WTC11 (cell line): Measurements from ENCODE around the gene NUP62. TPM values are rescaled to one million over a fixed set of nuclear protein-coding genes. Genes with fewer than 3 reads are reported as not detected.

ENCODE experiments used
- ATAC-seq: fragments of 200-7000 bp; cut with Tn5 transposase; 2 replicates; pipeline ENCODE4 v1.10.0; 2021; ENCODE audit warnings: mild to moderate bottlenecking, moderate library complexity
- CTCF ChIA-PET: fragments of 300-600 bp; sonication (Branson Sonifier 250); formaldehyde crosslinking; loops from one replicate; lab custom pipeline; 2021; ENCODE audit warnings: antibody characterized with exemption; lab: Charles Lee
- POLR2A ChIA-PET: fragments of 350-600 bp; sonication (Branson Sonifier 250); formaldehyde crosslinking; loops from one replicate; lab custom pipeline; 2021; ENCODE audit warnings: antibody characterized with exemption; lab: Charles Lee
- DNase-seq: peaks from one replicate; pipeline ENCODE4 v3.0.0; 2021; ENCODE audit warnings: low spot score
- H3K27ac Mint-ChIP-seq: 2 replicates; pipeline ENCODE4 v1.8.0; 2021; ENCODE audit warnings: mixed read lengths
- H3K27me3 Mint-ChIP-seq: 2 replicates; pipeline ENCODE4 v1.8.0; 2021; ENCODE audit warnings: low read depth, mild to moderate bottlenecking, moderate library complexity, mixed read lengths
- H3K36me3 Mint-ChIP-seq: 2 replicates; pipeline ENCODE4 v1.8.0; 2021; ENCODE audit warnings: mixed read lengths
- H3K4me1 Mint-ChIP-seq: 2 replicates; pipeline ENCODE4 v1.8.0; 2022; ENCODE audit warnings: mixed read lengths
- H3K4me3 Mint-ChIP-seq: 2 replicates; pipeline ENCODE4 v1.8.0; 2021; ENCODE audit warnings: mild to moderate bottlenecking, moderate library complexity, mixed read lengths
- H3K9me3 Mint-ChIP-seq: 2 replicates; pipeline ENCODE4 v1.8.0; 2021; ENCODE audit warnings: mixed read lengths
- ATF6 ChIP-seq: sonication (generic); formaldehyde crosslinking; IDR thresholded peaks from 2 replicates; pipeline ENCODE4 v1.8.1; 2023; ENCODE audit warnings: mild to moderate bottlenecking, missing genetic modification reagents
- FOXJ3 ChIP-seq: sonication (generic); formaldehyde crosslinking; IDR thresholded peaks from 2 replicates; pipeline ENCODE4 v1.9.0; 2021; ENCODE audit warnings: missing genetic modification reagents, mild to moderate bottlenecking, borderline replicate concordance
- FOXK1 ChIP-seq: sonication (generic); formaldehyde crosslinking; IDR thresholded peaks from 2 replicates; pipeline ENCODE4 v1.8.0; 2022; ENCODE audit warnings: mild to moderate bottlenecking, moderate library complexity, missing genetic modification reagents
- GTF2I ChIP-seq: fragments of 250-450 bp; sonication (Bioruptor Pico); conservative IDR thresholded peaks from 2 replicates; pipeline ENCODE4 v1.4.0; 2021; ENCODE audit warnings: mild to moderate bottlenecking
- IRF2 ChIP-seq: sonication (generic); formaldehyde crosslinking; IDR thresholded peaks from 2 replicates; pipeline ENCODE4 v1.8.0; 2022; ENCODE audit warnings: low read depth, missing genetic modification reagents, borderline replicate concordance
- KAT7 ChIP-seq: sonication (generic); formaldehyde crosslinking; IDR thresholded peaks from 2 replicates; pipeline ENCODE4 v1.8.1; 2023; ENCODE audit warnings: missing genetic modification reagents, mild to moderate bottlenecking, borderline replicate concordance
- ZNF138 ChIP-seq: sonication (generic); formaldehyde crosslinking; conservative IDR thresholded peaks from 2 replicates; pipeline ENCODE4 v1.8.1; 2022; ENCODE audit warnings: mild to moderate bottlenecking, moderate library complexity, missing genetic modification reagents
- ZNF281 ChIP-seq: sonication (generic); formaldehyde crosslinking; IDR thresholded peaks from 2 replicates; pipeline ENCODE4 v1.8.0; 2023; ENCODE audit warnings: mild to moderate bottlenecking, missing genetic modification reagents
- total RNA-seq: library from RNA; stranded (reverse); gene quantifications from 3 replicates; pipeline ENCODE4 v1.2.3, GENCODE V29; 2021
- TF ChIP-seq, protein P1 (sequence below): sonication (generic); formaldehyde crosslinking; IDR thresholded peaks from 2 replicates; pipeline ENCODE4 v1.8.0; 2022; ENCODE audit warnings: mild to moderate bottlenecking, missing genetic modification reagents
- TF ChIP-seq, protein P2 (sequence below): sonication (generic); formaldehyde crosslinking; IDR thresholded peaks from 2 replicates; pipeline ENCODE4 v1.8.1; 2023; ENCODE audit warnings: mild to moderate bottlenecking, moderate library complexity, missing genetic modification reagents

NUP62 gene
- total RNA-seq, 1 experiment from 2014 or later, result 87.1 TPM

DNA sequence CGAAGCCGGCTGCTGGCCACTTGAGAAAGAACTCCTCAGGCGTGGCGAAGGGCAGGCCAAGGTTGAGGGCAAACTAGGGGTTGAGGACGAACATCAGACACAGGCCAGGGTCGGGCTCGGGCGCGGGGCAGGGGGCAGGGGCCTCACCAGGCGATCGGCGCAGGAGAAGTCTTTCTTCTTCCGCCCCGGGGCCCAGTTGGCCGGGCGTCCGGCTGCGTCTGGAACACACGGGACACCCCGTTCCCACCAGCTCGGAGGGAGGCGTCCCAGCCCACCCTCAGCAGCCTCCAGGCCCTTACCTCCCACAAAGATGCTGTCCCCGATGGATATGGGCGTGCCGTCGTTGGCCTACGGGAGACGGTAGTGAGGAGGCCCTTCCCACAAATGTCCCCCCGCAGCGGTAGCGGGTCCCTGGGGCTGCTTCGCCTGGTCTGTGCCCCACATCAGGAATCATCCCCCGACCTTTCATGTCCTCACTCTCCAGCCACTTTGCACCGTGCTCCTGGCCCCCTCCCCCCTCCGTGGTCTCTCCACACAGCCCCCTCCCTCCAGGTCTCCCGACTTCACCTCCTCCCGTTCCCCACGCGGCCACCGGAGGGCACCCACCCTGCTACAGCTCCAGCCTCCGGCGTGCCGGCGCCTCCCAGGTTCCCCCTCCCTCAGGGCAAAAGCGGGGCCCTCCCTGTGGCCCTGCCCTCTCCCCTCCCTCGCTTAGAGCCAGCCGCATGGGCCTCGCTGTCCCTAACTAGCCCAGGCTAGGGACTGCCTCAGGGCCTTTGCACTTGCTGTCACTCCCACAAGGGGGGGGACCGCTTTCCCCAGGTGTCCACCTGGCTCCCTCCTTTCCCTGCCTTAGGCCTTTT lies 66.7 kb downstream of the NUP62 start:
- no peak overlapping the region for H3K4me3 Mint-ChIP-seq
- peak overlapping the region; percentile 93; the same call in 1 of the 2 replicates for H3K27ac Mint-ChIP-seq
- CTCF ChIA-PET, result interaction anchor here (0.6 to 1.6 kb wide), 8 partner anchors 15 to 416 kb away, joined by 3 to 4 read pairs (median 3); partner anchors contain the start of genes AKT1S1, FUZ and TBC1D17
- TF ChIP-seq GTF2I (CRISPR knock-in tag) (peak; percentile 93), ZNF281 (CRISPR knock-in tag) (no peak)
- TF ChIP-seq, protein P1, sequence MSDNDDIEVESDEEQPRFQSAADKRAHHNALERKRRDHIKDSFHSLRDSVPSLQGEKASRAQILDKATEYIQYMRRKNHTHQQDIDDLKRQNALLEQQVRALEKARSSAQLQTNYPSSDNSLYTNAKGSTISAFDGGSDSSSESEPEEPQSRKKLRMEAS (CRISPR knock-in tag), result 0 out of 2 replicates have a peak, but pooled peaks have one; percentile 33
- TF ChIP-seq, all 79 proteins: peak for 2
- Mint-ChIP-seq H3K9me3 (no peaks in the 10 kb centered on the region), H3K4me1 (peaks cover 34% of the 10 kb centered on the region), H3K36me3 (peaks cover 32% of the 10 kb centered on the region), H3K27me3 (no peaks in the 10 kb centered on the region)
- ATAC-seq, result peak; percentile 16
- POLR2A ChIA-PET, result interaction anchor here (0.6 kb wide), 1 partner anchor 286 kb away, joined by 4 read pairs; no protein-coding TSS in a partner anchor
- DNase-seq, result peak; percentile 83

DNA sequence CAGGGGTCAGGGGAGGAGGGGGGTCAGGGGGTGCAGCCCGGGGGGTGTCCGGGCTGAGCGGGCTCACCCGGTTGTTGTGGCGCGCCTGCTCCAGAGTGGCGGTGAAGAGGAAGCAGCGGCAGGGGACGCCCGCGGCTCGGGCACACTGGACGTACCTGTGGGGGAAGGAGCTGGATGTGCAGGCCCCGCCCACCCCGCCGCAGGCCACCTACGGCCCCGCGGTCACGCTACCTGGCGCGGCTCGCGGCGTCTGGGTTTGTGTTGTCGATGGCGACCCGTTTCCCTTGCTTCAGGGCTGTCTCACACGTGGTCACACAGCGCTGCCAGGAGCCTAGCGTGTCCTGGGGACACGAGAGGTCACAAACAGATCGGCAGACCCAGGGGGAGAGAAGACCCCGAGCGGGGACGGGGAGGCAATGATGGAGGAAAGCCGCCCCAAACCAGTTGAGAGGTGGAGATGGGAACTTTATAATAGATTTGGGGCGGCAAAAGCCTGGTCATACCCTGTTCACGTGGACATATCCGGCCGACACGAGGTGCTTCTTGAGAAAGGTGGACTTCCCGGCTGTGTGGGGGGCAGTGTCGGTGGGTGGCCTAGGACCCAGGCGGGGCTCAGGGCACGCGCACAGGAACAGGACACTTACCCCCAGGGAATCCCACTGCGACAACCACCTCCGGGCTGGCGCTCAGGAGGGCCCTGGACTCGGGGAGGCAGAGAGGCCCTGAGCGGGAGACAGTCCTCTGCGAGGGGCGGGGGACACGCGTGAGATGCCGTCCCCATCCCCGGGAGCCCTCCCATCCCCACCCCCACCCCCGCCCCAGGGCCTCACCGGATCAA lies 67.5 kb downstream of the NUP62 start:
- no peak for DNase-seq

GRCh38 chr19:49861107-49861506 lies 68.2 kb downstream of the NUP62 start:
- Mint-ChIP-seq H3K36me3 (peaks cover 33% of the 10 kb centered on the region), H3K4me3 (no peak overlapping the region), H3K27ac (peak overlapping the region; percentile 64), H3K9me3 (no peaks in the 10 kb centered on the region), H3K4me1 (peaks cover 28% of the 10 kb centered on the region), H3K27me3 (no peaks in the 10 kb centered on the region)
- TF ChIP-seq FOXJ3 (CRISPR knock-in tag), result no peak
- TF ChIP-seq FOXK1, result 0 out of 2 replicates have a peak, but pooled peaks have one; percentile 15
- ATAC-seq, result peak; percentile 15
- DNase-seq, result peak; percentile 55
- ChIA-PET CTCF (interaction anchor here (1.1 to 1.5 kb wide), 3 partner anchors 8 to 314 kb away, joined by 3 to 8 read pairs (median 3); partner anchors contain the start of gene FUZ), POLR2A (interaction anchor here (1.1 to 1.2 kb wide), 2 partner anchors 11 to 48 kb away, joined by 3 read pairs; no protein-coding TSS in a partner anchor)

More for the DNA sequence above, 67.5 kb downstream of the NUP62 start:
- H3K4me1 Mint-ChIP-seq, result peaks cover 33% of the 10 kb centered on the region
- no peak for TF ChIP-seq KAT7 (CRISPR knock-in tag)
- TF ChIP-seq, protein P2, sequence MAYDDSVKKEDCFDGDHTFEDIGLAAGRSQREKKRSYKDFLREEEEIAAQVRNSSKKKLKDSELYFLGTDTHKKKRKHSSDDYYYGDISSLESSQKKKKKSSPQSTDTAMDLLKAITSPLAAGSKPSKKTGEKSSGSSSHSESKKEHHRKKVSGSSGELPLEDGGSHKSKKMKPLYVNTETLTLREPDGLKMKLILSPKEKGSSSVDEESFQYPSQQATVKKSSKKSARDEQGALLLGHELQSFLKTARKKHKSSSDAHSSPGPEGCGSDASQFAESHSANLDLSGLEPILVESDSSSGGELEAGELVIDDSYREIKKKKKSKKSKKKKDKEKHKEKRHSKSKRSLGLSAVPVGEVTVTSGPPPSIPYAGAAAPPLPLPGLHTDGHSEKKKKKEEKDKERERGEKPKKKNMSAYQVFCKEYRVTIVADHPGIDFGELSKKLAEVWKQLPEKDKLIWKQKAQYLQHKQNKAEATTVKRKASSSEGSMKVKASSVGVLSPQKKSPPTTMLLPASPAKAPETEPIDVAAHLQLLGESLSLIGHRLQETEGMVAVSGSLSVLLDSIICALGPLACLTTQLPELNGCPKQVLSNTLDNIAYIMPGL (CRISPR knock-in tag), result no peak
- TF ChIP-seq ZNF138 (CRISPR knock-in tag), result no peak
- no peak for TF ChIP-seq ATF6 (CRISPR knock-in tag)
- TF ChIP-seq IRF2 (CRISPR knock-in tag), result no peak
- H3K9me3 Mint-ChIP-seq, result no peaks in the 10 kb centered on the region
- CTCF ChIA-PET, result interaction anchor here (0.6 to 1.5 kb wide), 4 partner anchors 7 to 315 kb away, joined by 3 to 8 read pairs (median 3); partner anchors contain the start of gene FUZ
- peaks cover 33% of the 10 kb centered on the region for H3K36me3 Mint-ChIP-seq
- H3K4me3 Mint-ChIP-seq, result no peak overlapping the region
- peak overlapping the region; percentile 65; the same call in 1 of the 2 replicates for H3K27ac Mint-ChIP-seq
- ATAC-seq, result no peak
- no peaks in the 10 kb centered on the region for H3K27me3 Mint-ChIP-seq
- POLR2A ChIA-PET, result interaction anchor here (1.1 to 1.2 kb wide), 2 partner anchors 11 to 49 kb away, joined by 3 read pairs; no protein-coding TSS in a partner anchor
